ENCODE results near the gene DHRS2. TPM values are rescaled to one million over a fixed set of nuclear protein-coding genes. Genes with fewer than 3 reads are reported as not detected.

The DHRS2 gene
- total and polyA plus RNA-seq, 10 of the 15 experiments (the other 5 are each of a cell fraction or from before 2014, with no cell fraction given) = 0.09 to 1.8 (median 0.73) TPM; not detected in 1

DNA sequence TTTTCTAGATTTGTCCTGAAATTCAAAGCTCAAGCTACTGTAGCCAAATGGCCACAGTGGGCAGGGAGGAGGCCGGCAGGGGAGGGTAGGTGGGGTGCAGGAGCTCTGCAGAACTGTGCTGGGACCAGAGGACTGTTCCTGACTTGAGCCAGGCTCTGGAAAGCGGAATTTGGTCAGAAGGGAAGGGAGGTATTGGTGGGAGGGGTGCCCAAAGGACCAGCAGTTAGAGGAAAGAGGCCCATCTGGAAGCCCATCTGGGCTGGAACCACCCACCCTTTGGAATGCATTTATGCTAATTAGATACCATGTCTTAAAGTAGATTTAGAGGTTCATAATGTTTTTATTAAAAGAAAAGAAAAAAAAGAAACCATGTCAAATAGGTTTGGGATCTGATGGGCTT lies 33.1 kb upstream of the DHRS2 start:
- Histone ChIP-seq H3K27me3 (replicated peaks in 1 of 2; ENCODE audit: control insufficient read depth in 2 of 2, insufficient read depth in 2 of 2, low read length in 1 of 2) (no peaks in the 10 kb centered on the region), H3K4me3 (no peak overlapping the region), H3K4me1 (ENCODE audit: control insufficient read depth, insufficient read depth, low read length) (peaks cover 58% of the 10 kb centered on the region), H3K9me3 (replicated peaks; ENCODE audit: control insufficient read depth, insufficient read depth, low read length) (no peaks in the 10 kb centered on the region; the same call in 2 of the 3 replicates), H3K79me2 (ENCODE audit: control insufficient read depth, insufficient read depth, low read length) (no peaks in the 10 kb centered on the region), H3K9ac (ENCODE audit: control insufficient read depth, insufficient read depth, low read length) (no peak overlapping the region), H2AFZ (ENCODE audit: control insufficient read depth, low read depth, low read length) (no peak overlapping the region), H4K20me1 (ENCODE audit: control insufficient read depth, insufficient read depth) (no peaks in the 10 kb centered on the region), H3K4me2 (ENCODE audit: control insufficient read depth, insufficient read depth) (no peak overlapping the region), H3K27ac (ENCODE audit: control insufficient read depth, insufficient read depth) (no peak overlapping the region), H3K36me3 (ENCODE audit: control insufficient read depth in 2 of 2, insufficient read depth in 2 of 2, low read length in 1 of 2) (no peaks in the 10 kb centered on the region)
- FAIRE-seq (no peak), DNase-seq (ENCODE audit: low read depth, low spot score) (no peak), ATAC-seq (no peak)
- POLR2A ChIA-PET = no interaction called here
- RAD21 ChIA-PET (ENCODE audit: unreplicated experiment) = no interaction called here
- no TSS peak for BruUV-seq (replicated peaks)
- SMC1A ChIA-PET (ENCODE audit: uncharacterized antibody, unreplicated experiment) = interaction anchor here (0.6 to 1.9 kb wide), 3 partner anchors 14 to 308 kb away, joined by 3 to 7 read pairs (median 5); no protein-coding TSS in a partner anchor
- CTCF ChIA-PET = interaction anchor here (0.6 to 3.3 kb wide), 4 partner anchors 14 to 285 kb away, joined by 4 to 18 read pairs (median 4); no protein-coding TSS in a partner anchor
- WGBS (ENCODE audit: insufficient coverage, insufficient replicate concordance, low lambda C conversion rate, missing lambda C conversion rate) = 72% methylated on average over 2 of the region's 2 CpGs
- TF ChIP-seq FOXK2 (IDR thresholded peaks at IDR 0.05) = no peak
- TF ChIP-seq CREM (IDR thresholded peaks at IDR 0.05; ENCODE audit: low read depth) = no peak
- intact Hi-C loops (cut with micrococcal nuclease; ENCODE audit: unreplicated experiment) (no loop called here), in situ Hi-C loops (cut with MboI) (no loop called here)

DNA sequence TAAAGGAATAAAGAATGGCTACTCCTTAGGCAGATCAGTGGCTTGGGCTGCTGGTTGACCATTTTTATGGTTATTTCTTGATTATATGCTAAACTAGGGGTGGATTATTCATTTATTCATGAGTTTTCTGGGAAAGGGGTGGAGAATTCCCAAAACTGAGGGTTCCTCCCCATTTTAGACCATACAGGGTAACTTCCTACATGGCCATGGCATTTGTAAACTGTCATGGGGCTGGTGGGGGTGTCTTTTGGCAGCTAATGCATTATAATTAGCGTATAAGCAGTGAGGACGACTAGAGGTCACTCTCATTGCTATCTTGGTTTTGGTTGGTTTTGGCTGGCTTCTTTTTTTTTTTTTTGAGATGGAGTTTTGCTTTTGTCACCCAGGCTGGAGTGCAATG lies 32.0 kb upstream of the DHRS2 start:
- intact Hi-C loops (cut with micrococcal nuclease; ENCODE audit: unreplicated experiment) = no loop called here
- RAD21 ChIA-PET (ENCODE audit: unreplicated experiment) = no interaction called here
- H3K4me2 ChIP-seq (ENCODE audit: control insufficient read depth, insufficient read depth) = no peak overlapping the region
- no peak overlapping the region for H3K9ac ChIP-seq (ENCODE audit: control insufficient read depth, insufficient read depth, low read length)
- no peaks in the 10 kb centered on the region for H3K36me3 ChIP-seq (ENCODE audit: control insufficient read depth in 2 of 2, insufficient read depth in 2 of 2, low read length in 1 of 2)
- DNase-seq (ENCODE audit: low read depth, low spot score) = no peak
- no peaks in the 10 kb centered on the region for H4K20me1 ChIP-seq (ENCODE audit: control insufficient read depth, insufficient read depth)
- no peak overlapping the region for H3K27ac ChIP-seq (ENCODE audit: control insufficient read depth, insufficient read depth)
- no peak for TF ChIP-seq HDAC2 (IDR thresholded peaks at IDR 0.05)
- TF ChIP-seq ZZZ3 (IDR thresholded peaks at IDR 0.05; ENCODE audit: control insufficient read depth, insufficient read length, low read depth) = no peak
- TF ChIP-seq CBX5 (IDR thresholded peaks at IDR 0.05; ENCODE audit: low read depth) = no peak
- TF ChIP-seq TCF3 (IDR thresholded peaks at IDR 0.05; ENCODE audit: borderline replicate concordance, insufficient read depth, low read depth, low read length) = no peak
- in situ Hi-C loops (cut with MboI) = no loop called here
- BruUV-seq (replicated peaks) = no TSS peak
- POLR2A ChIA-PET = no interaction called here
- no peak for ATAC-seq
- no peaks in the 10 kb centered on the region for H3K79me2 ChIP-seq (ENCODE audit: control insufficient read depth, insufficient read depth, low read length)
- SMC1A ChIA-PET (ENCODE audit: uncharacterized antibody, unreplicated experiment) = no interaction called here
- H3K27me3 ChIP-seq (replicated peaks in 1 of 2; ENCODE audit: control insufficient read depth in 2 of 2, insufficient read depth in 2 of 2, low read length in 1 of 2) = no peaks in the 10 kb centered on the region
- no peak overlapping the region for H2AFZ ChIP-seq (ENCODE audit: control insufficient read depth, low read depth, low read length)
- no peak overlapping the region for H3K4me3 ChIP-seq
- H3K9me3 ChIP-seq (replicated peaks; ENCODE audit: control insufficient read depth, insufficient read depth, low read length) = no peaks in the 10 kb centered on the region; the same call in 2 of the 3 replicates
- WGBS (ENCODE audit: insufficient coverage, insufficient replicate concordance, low lambda C conversion rate, missing lambda C conversion rate) = 97% methylated on average over 2 of the region's 2 CpGs
- peaks cover 58% of the 10 kb centered on the region for H3K4me1 ChIP-seq (ENCODE audit: control insufficient read depth, insufficient read depth, low read length)
- no peak for FAIRE-seq
- CTCF ChIA-PET = interaction anchor here (3.3 kb wide), 1 partner anchor 29 kb away, joined by 18 read pairs; no protein-coding TSS in a partner anchor

Measured in GM12878 (cell line).